Activated naive CD4-positive, alpha-beta T cell treated with anti-CD3 and anti-CD28 coated beads, Interleukin-2, amount 50 U/mL, for 72 hours (primary cell): Measurements from ENCODE around the gene PRAMEF13. TPM values are rescaled to one million over a fixed set of nuclear protein-coding genes. Genes with fewer than 3 reads are reported as not detected.
"Not testable (repeated sequence)": the region's sequence is repeated elsewhere in the genome, so short reads cannot be mapped to it uniquely, and the experiment has no call there.

ENCODE experiments used
- ATAC-seq, 2 donors: fragments of 150-1000 bp; cut with Tn5 transposase; 2 replicates each; pipeline ENCODE4 v1.10.0; 2021; ENCODE audit warnings: mild to moderate bottlenecking in 2 of 2, moderate library complexity in 2 of 2
- DNase-seq, 2 donors: peaks; one replicate each; pipeline ENCODE4 v3.0.0; 2021 to 2022; ENCODE audit warnings: low spot score in 2 of 2
- H3K27ac Mint-ChIP-seq, 2 donors: one replicate each; pipeline ENCODE4 v1.8.0; 2022; ENCODE audit warnings: mild to moderate bottlenecking in 2 of 2, mixed read lengths in 2 of 2
- H3K36me3 Mint-ChIP-seq, 2 donors: one replicate each; pipeline ENCODE4 v1.8.0; 2022; ENCODE audit warnings: mixed read lengths in 2 of 2
- H3K9me3 Mint-ChIP-seq, 2 donors: one replicate each; pipeline ENCODE4 v1.8.0; 2022; ENCODE audit warnings: mixed read lengths in 2 of 2
- total RNA-seq, 2 donors: library from RNA; stranded (reverse); gene quantifications; one replicate each; pipeline ENCODE4 v1.2.3, GENCODE V29; 2022

Gene PRAMEF13
- total RNA-seq, result not detected

- H3K9me3 Mint-ChIP-seq, H3K36me3 Mint-ChIP-seq, ATAC-seq, H3K27ac Mint-ChIP-seq, DNase-seq: not testable (repeated sequence)
Observed at GRCh38 chr1:13201309-13201708, at the start of gene PRAMEF13. PRAMEF13 (minus strand) TSS chr1:13201409; CDS start chr1:13199589, 1,820 bp downstream.

- H3K9me3 Mint-ChIP-seq, H3K36me3 Mint-ChIP-seq, ATAC-seq, H3K27ac Mint-ChIP-seq: not testable (repeated sequence)
- DNase-seq, result peak in 1 of 2 donors; percentile 41
Observed at GRCh38 chr1:13247122-13247521, 45.9 kb upstream of the PRAMEF13 start.

- not testable (repeated sequence) for H3K9me3 Mint-ChIP-seq, H3K36me3 Mint-ChIP-seq, ATAC-seq, DNase-seq, H3K27ac Mint-ChIP-seq
Observed at GRCh38 chr1:13246554-13246871, 45.3 kb upstream of the PRAMEF13 start.

GRCh38 chr1:13245841-13246553 is 44.8 kb upstream of the PRAMEF13 start:
- not testable (repeated sequence) for H3K27ac Mint-ChIP-seq, ATAC-seq, H3K9me3 Mint-ChIP-seq, H3K36me3 Mint-ChIP-seq
- peak in 1 of 2 donors; percentile 53 for DNase-seq

GRCh38 chr1:13243536-13244263 is 42.5 kb upstream of the PRAMEF13 start:
- H3K27ac Mint-ChIP-seq, H3K36me3 Mint-ChIP-seq, ATAC-seq, H3K9me3 Mint-ChIP-seq: not testable (repeated sequence)
- peak; percentile 1 to 41 for DNase-seq

GRCh38 chr1:13239633-13240032 is 38.4 kb upstream of the PRAMEF13 start:
- peak overlapping the region in 1 of 2 donors; percentile 85 for H3K27ac Mint-ChIP-seq
- H3K36me3 Mint-ChIP-seq, H3K9me3 Mint-ChIP-seq, DNase-seq, ATAC-seq: not testable (repeated sequence)

- H3K9me3 Mint-ChIP-seq, H3K36me3 Mint-ChIP-seq, ATAC-seq, H3K27ac Mint-ChIP-seq: not testable (repeated sequence)
- DNase-seq, result peak; percentile 0 to 51
Observed at GRCh38 chr1:13237572-13237971, 36.4 kb upstream of the PRAMEF13 start.

- not testable (repeated sequence) for H3K9me3 Mint-ChIP-seq, ATAC-seq, H3K27ac Mint-ChIP-seq, H3K36me3 Mint-ChIP-seq
- DNase-seq, result peak in 1 of 2 donors; percentile 0
Observed at GRCh38 chr1:13234057-13234456, 32.8 kb upstream of the PRAMEF13 start.

GRCh38 chr1:13232056-13232455 is 30.8 kb upstream of the PRAMEF13 start:
- not testable (repeated sequence) for H3K9me3 Mint-ChIP-seq, DNase-seq, H3K27ac Mint-ChIP-seq, H3K36me3 Mint-ChIP-seq, ATAC-seq

GRCh38 chr1:13231061-13231750 is 30.0 kb upstream of the PRAMEF13 start:
- H3K27ac Mint-ChIP-seq, ATAC-seq, H3K36me3 Mint-ChIP-seq, DNase-seq, H3K9me3 Mint-ChIP-seq: not testable (repeated sequence)

- H3K27ac Mint-ChIP-seq, result not testable (repeated sequence)
Observed at GRCh38 chr1:13230601-13231000, 29.4 kb upstream of the PRAMEF13 start.

GRCh38 chr1:13230096-13230495 is 28.9 kb upstream of the PRAMEF13 start:
- not testable (repeated sequence) for H3K9me3 Mint-ChIP-seq, DNase-seq, H3K36me3 Mint-ChIP-seq, ATAC-seq, H3K27ac Mint-ChIP-seq

More at GRCh38 chr1:13230601-13231000, 29.4 kb upstream of the PRAMEF13 start:
- ATAC-seq, DNase-seq, H3K9me3 Mint-ChIP-seq, H3K36me3 Mint-ChIP-seq: not testable (repeated sequence)

GRCh38 chr1:13228343-13228781 is 27.2 kb upstream of the PRAMEF13 start:
- peak; percentile 34 to 45 for DNase-seq
- H3K27ac Mint-ChIP-seq, result no peak overlapping the region

GRCh38 chr1:13227271-13228055 is 26.3 kb upstream of the PRAMEF13 start:
- not testable (repeated sequence) for ATAC-seq, H3K9me3 Mint-ChIP-seq, H3K36me3 Mint-ChIP-seq, H3K27ac Mint-ChIP-seq
- peak in 1 of 2 donors; percentile 0 for DNase-seq

More at GRCh38 chr1:13228343-13228781, 27.2 kb upstream of the PRAMEF13 start:
- no peak for ATAC-seq
- Mint-ChIP-seq H3K9me3 (no peaks in the 10 kb centered on the region), H3K36me3 (no peaks in the 10 kb centered on the region)

- H3K27ac Mint-ChIP-seq, H3K9me3 Mint-ChIP-seq, ATAC-seq, H3K36me3 Mint-ChIP-seq: not testable (repeated sequence)
- peak; percentile 1 to 45 for DNase-seq
Observed at GRCh38 chr1:13225675-13226204, 24.5 kb upstream of the PRAMEF13 start, which contains the start of gene PRAMEF18. PRAMEF18 (minus strand) TSS chr1:13226154; CDS start chr1:13226106, 48 bp downstream.

GRCh38 chr1:13224480-13225060 is 23.4 kb upstream of the PRAMEF13 start:
- ATAC-seq (no peak), DNase-seq (no peak)
- Mint-ChIP-seq H3K36me3 (no peaks in the 10 kb centered on the region), H3K9me3 (no peaks in the 10 kb centered on the region), H3K27ac (peak overlapping the region in 1 of 2 donors; percentile 14)
